GM12891 (cell line): ENCODE measurements around the gene SAP30BP.

Source experiments
- PAX5 ChIP-seq: IDR thresholded peaks from 2 replicates; pipeline ENCODE4 v1.6.1; 2011; ENCODE audit warnings: low read length, moderate library complexity, mild to moderate bottlenecking; ENCODE audit not compliant: insufficient read depth, severe bottlenecking
- POLR2A ChIP-seq: IDR thresholded peaks from 2 replicates; pipeline ENCODE4 v1.6.1; 2011; ENCODE audit warnings: low read depth, low read length, control low read depth
- POLR2AphosphoS5 ChIP-seq: IDR thresholded peaks from 2 replicates; pipeline ENCODE4 v1.6.1; 2011; ENCODE audit warnings: low read depth, low read length, control low read depth
- POU2F2 ChIP-seq: IDR thresholded peaks from 2 replicates; pipeline ENCODE4 v1.6.1; 2011; ENCODE audit warnings: low read depth, mild to moderate bottlenecking, control low read depth, low read length, moderate library complexity
- SPI1 ChIP-seq: IDR thresholded peaks from 2 replicates; pipeline ENCODE4 v1.6.1; 2011; ENCODE audit warnings: low read depth, low read length, control low read depth
- TAF1 ChIP-seq: IDR thresholded peaks from 2 replicates; pipeline ENCODE4 v1.6.1; 2011; ENCODE audit warnings: low read depth, low read length, control low read depth

DNA sequence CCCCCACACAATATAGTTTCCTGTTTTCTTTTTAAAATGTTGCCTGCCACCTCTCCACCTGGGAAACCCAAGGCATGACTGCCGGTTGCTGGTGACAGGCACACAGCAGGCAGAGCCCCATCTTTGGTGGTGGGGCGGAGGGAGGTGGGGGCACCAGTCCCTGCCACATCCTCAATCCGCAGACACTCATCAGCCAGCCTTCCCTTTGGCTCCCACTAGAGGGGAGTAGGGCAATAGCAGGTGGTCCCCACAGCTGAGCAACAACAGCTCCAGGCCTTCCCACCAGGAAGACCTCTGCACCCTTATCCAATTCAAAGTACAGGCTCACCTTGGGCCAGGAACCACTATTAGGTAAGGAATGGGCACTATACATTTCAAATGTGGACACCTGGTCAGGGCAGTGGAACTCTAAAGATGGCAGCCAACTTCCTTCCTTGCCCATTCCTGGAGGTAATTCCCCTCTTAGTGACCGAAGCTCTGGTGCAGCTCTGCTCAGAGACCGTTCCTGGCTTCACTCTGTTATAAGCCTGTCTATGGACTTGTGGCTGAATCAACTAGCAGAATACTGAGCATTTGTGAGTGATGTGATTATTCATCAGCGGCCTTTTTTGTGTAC, 14.1 kb upstream of the SAP30BP start:
- TF ChIP-seq POLR2AphosphoS5: no peak
- TF ChIP-seq POLR2A: no peak
- TF ChIP-seq TAF1: no peak
- no peak for TF ChIP-seq SPI1
- no peak for TF ChIP-seq POU2F2
- TF ChIP-seq PAX5: no peak
